ENCODE measurements around the gene RNU6-1.

Gene RNU6-1

DNA sequence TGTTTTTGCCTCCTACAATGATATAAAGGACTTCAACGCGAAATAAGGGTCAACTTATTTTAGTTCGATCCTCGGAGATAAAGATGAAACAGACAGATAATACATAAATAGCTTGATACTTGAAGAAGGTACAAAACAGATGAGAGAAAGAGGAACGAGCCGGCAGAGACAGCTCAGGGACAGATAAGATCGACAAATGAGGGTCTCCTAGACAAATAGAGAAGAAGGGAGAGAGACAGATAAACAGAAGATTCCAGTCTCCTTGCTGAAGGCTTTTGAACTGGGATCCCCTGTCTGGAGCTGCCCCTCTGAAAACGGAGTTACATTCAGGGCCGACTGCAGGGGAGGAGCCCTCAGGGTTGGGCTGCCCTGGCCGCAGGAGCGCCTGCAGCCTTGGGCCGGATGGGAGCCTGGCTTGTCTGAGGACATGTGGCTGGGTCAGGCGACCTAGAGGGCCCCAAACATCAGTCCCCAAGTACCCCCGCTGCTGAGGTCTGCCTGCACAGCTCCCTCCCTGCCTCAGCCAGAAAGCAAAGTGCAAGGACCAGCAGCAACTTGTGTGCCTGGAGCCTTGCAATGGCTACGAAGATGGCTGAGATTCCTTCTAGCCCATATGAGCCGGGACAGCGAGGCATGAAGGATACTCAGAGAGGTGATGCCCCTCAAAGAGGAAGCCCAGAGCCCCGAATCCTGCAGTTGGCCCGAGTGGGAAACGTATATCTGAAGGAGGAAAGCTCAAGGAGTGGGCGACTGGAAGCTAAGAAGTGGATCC, 15.5 kb downstream of the RNU6-1 start:
- no peaks in the 10 kb centered on the region for H3K9me3 ChIP-seq (ENCODE audit: control insufficient read depth, low read length)
- H3K36me3 ChIP-seq (ENCODE audit: control insufficient read depth, insufficient read depth, low read length, severe bottlenecking) = no peaks in the 10 kb centered on the region
- no peak for DNase-seq (ENCODE audit: low read depth)
- H3K27me3 ChIP-seq (replicated peaks; ENCODE audit: control insufficient read depth, insufficient read depth, low read length) = peaks cover 84% of the 10 kb centered on the region
- H3K4me1 ChIP-seq (ENCODE audit: control insufficient read depth, insufficient read depth, low read length) = peaks cover 12% of the 10 kb centered on the region
- no peak overlapping the region for H3K9ac ChIP-seq (ENCODE audit: low read length)
- no peak overlapping the region for H3K4me3 ChIP-seq (ENCODE audit: low read length)

DNA sequence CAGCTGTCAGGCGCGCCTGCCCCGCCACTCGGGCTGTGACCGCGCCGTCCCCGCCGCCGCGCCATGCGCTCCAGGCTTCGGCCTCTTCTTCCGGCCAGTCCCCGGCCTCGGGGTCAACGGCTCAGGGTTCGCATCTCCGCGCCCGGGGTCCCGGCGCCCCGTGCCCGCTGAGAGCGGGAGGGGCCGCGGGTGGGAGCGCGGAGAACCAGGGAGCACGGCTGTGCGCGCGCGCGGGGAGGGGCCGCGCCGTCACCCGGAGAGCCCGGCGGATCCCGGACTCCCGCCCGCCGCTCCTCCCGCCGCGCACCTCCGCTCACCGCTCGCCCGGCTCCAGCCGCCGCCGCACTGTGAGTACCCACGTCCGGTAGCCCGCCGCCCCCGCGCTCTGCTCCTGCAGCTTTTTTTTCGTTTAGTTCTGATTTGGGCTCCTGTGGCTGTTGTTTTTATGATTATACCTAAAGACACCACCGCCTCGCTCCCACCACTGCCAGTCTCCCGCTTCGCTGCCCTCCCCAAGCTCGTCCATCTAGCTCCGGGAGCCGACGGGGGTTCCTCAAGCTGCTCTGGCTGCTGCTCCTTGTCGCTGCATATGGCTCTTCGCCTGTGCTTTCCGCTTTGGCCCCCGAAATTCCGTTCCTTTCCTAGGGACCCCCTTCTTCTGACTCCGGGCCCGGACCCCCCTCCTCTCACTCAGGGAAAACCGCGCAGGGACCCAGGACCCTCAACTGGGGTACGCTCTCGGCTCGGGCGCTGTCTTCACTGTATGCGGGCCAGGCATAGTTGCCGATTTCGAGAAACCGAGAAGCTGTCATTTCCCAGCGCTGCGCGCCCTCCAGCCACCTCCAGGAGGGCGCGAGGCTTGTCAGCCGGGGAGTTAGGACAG, 16.3 kb downstream of the RNU6-1 start:
- Histone ChIP-seq H3K27me3 (replicated peaks; ENCODE audit: control insufficient read depth, insufficient read depth, low read length) (peaks cover 81% of the 10 kb centered on the region), H3K4me3 (ENCODE audit: low read length) (no peak overlapping the region), H3K9me3 (ENCODE audit: control insufficient read depth, low read length) (no peaks in the 10 kb centered on the region), H3K4me1 (ENCODE audit: control insufficient read depth, insufficient read depth, low read length) (peaks cover 12% of the 10 kb centered on the region), H3K36me3 (ENCODE audit: control insufficient read depth, insufficient read depth, low read length, severe bottlenecking) (no peaks in the 10 kb centered on the region), H3K9ac (ENCODE audit: low read length) (no peak overlapping the region)
- DNase-seq (ENCODE audit: low read depth) = no peak

GRCh38 chr15:67822537-67823313, 17.1 kb downstream of the RNU6-1 start:
- no peak overlapping the region for H3K9ac ChIP-seq (ENCODE audit: low read length)
- peaks cover 80% of the 10 kb centered on the region for H3K27me3 ChIP-seq (replicated peaks; ENCODE audit: control insufficient read depth, insufficient read depth, low read length)
- H3K4me1 ChIP-seq (ENCODE audit: control insufficient read depth, insufficient read depth, low read length) = peaks cover 9% of the 10 kb centered on the region
- H3K4me3 ChIP-seq (ENCODE audit: low read length) = no peak overlapping the region
- no peak for DNase-seq (ENCODE audit: low read depth)
- no peaks in the 10 kb centered on the region for H3K9me3 ChIP-seq (ENCODE audit: control insufficient read depth, low read length)
- no peaks in the 10 kb centered on the region for H3K36me3 ChIP-seq (ENCODE audit: control insufficient read depth, insufficient read depth, low read length, severe bottlenecking)

- Histone ChIP-seq H3K9me3 (ENCODE audit: control insufficient read depth, low read length) (peaks cover 2% of the 10 kb centered on the region), H3K27me3 (replicated peaks; ENCODE audit: control insufficient read depth, insufficient read depth, low read length) (peaks cover 78% of the 10 kb centered on the region), H3K9ac (ENCODE audit: low read length) (no peak overlapping the region), H3K36me3 (ENCODE audit: control insufficient read depth, insufficient read depth, low read length, severe bottlenecking) (no peaks in the 10 kb centered on the region), H3K4me3 (ENCODE audit: low read length) (no peak overlapping the region), H3K4me1 (ENCODE audit: control insufficient read depth, insufficient read depth, low read length) (peaks cover 9% of the 10 kb centered on the region)
- no peak for DNase-seq (ENCODE audit: low read depth)
Measured at GRCh38 chr15:67821784-67822440, 17.9 kb downstream of the RNU6-1 start.

DNA sequence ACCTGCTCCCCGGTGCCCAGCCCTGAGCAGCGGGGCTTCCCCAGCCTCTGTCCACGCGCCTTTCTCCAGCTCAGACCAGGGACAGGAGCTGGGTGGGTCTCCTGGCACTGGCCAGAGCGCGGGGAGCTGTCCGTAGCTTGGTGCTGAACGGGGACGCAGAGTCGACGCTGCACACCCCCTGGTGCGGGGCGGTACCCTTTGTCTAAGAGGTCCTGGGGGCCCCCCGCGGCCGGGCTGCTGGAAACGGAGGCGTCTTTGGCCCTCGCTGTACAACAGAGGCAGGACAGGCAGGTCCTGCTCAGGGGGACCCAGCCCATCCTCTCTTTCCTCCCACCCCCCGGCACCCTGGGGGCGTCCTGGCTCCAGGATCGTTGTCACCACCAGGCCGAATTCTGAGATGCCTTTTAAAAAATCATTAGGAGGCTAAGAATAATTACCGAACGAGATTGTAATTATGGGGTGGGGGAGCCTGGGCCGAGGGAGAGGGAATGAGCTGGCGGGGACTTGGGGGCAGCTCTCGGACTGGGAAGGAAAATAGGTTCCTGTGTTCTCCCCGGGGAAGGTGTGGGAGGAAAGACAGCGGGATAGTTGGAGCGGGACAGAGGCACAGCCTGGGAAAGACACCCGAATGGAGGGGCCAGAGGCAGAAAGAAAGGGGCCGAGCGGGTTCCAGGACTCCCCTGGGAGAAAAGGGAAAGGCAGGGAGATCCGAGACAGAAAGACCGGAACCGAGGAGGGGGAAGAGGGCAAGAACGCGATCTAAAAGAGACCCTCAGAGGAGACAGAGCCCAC, 18.7 kb downstream of the RNU6-1 start:
- no peak overlapping the region for H3K9ac ChIP-seq (ENCODE audit: low read length)
- H3K27me3 ChIP-seq (replicated peaks; ENCODE audit: control insufficient read depth, insufficient read depth, low read length) = peaks cover 73% of the 10 kb centered on the region
- H3K36me3 ChIP-seq (ENCODE audit: control insufficient read depth, insufficient read depth, low read length, severe bottlenecking) = no peaks in the 10 kb centered on the region
- peaks cover 9% of the 10 kb centered on the region for H3K4me1 ChIP-seq (ENCODE audit: control insufficient read depth, insufficient read depth, low read length)
- no peak overlapping the region for H3K4me3 ChIP-seq (ENCODE audit: low read length)
- DNase-seq (ENCODE audit: low read depth) = peak; percentile 77
- H3K9me3 ChIP-seq (ENCODE audit: control insufficient read depth, low read length) = peaks cover 9% of the 10 kb centered on the region

- no peak for DNase-seq (ENCODE audit: low read depth)
- H3K4me1 ChIP-seq (ENCODE audit: control insufficient read depth, insufficient read depth, low read length) = peaks cover 6% of the 10 kb centered on the region
- H3K9me3 ChIP-seq (ENCODE audit: control insufficient read depth, low read length) = peaks cover 18% of the 10 kb centered on the region
- H3K9ac ChIP-seq (ENCODE audit: low read length) = no peak overlapping the region
- peaks cover 64% of the 10 kb centered on the region for H3K27me3 ChIP-seq (replicated peaks; ENCODE audit: control insufficient read depth, insufficient read depth, low read length)
- H3K36me3 ChIP-seq (ENCODE audit: control insufficient read depth, insufficient read depth, low read length, severe bottlenecking) = no peaks in the 10 kb centered on the region
- no peak overlapping the region for H3K4me3 ChIP-seq (ENCODE audit: low read length)
Measured at GRCh38 chr15:67820122-67820991, 19.5 kb downstream of the RNU6-1 start.

DNA sequence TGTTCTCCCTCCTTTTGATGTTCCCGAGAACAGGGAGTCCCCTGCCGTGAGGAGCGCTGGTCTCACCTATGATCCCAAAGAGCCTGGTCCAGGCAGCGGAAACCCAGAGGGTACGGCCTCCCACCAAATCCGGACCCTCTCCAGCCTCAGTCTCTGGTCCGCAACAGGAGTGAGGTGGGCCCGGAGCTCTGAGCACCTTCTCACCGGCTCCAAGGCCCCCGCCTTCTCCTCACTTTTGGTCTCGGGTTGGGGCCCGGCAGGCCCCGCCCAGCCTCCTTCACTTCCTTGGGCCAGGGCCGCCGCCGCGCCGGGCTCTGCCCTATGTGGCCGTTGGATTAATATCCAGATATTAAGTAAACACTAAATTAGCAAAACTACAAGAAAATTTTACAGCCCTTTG, 20.2 kb downstream of the RNU6-1 start:
- Histone ChIP-seq H3K36me3 (ENCODE audit: control insufficient read depth, insufficient read depth, low read length, severe bottlenecking) (no peaks in the 10 kb centered on the region), H3K9ac (ENCODE audit: low read length) (no peak overlapping the region), H3K4me1 (ENCODE audit: control insufficient read depth, insufficient read depth, low read length) (peaks cover 6% of the 10 kb centered on the region), H3K9me3 (ENCODE audit: control insufficient read depth, low read length) (peaks cover 19% of the 10 kb centered on the region), H3K27me3 (replicated peaks; ENCODE audit: control insufficient read depth, insufficient read depth, low read length) (peaks cover 60% of the 10 kb centered on the region), H3K4me3 (ENCODE audit: low read length) (no peak overlapping the region)
- no peak for DNase-seq (ENCODE audit: low read depth)

GRCh38 chr15:67818464-67818863, 21.4 kb downstream of the RNU6-1 start:
- Histone ChIP-seq H3K4me3 (ENCODE audit: low read length) (no peak overlapping the region), H3K4me1 (ENCODE audit: control insufficient read depth, insufficient read depth, low read length) (peaks cover 6% of the 10 kb centered on the region), H3K9ac (ENCODE audit: low read length) (no peak overlapping the region), H3K36me3 (ENCODE audit: control insufficient read depth, insufficient read depth, low read length, severe bottlenecking) (no peaks in the 10 kb centered on the region), H3K9me3 (ENCODE audit: control insufficient read depth, low read length) (peaks cover 19% of the 10 kb centered on the region), H3K27me3 (replicated peaks; ENCODE audit: control insufficient read depth, insufficient read depth, low read length) (peaks cover 49% of the 10 kb centered on the region)
- DNase-seq (ENCODE audit: low read depth) = no peak

GRCh38 chr15:67816668-67817067, 23.2 kb downstream of the RNU6-1 start:
- Histone ChIP-seq H3K27me3 (replicated peaks; ENCODE audit: control insufficient read depth, insufficient read depth, low read length) (peaks cover 35% of the 10 kb centered on the region), H3K9me3 (ENCODE audit: control insufficient read depth, low read length) (peaks cover 19% of the 10 kb centered on the region), H3K4me3 (ENCODE audit: low read length) (no peak overlapping the region)

More at GRCh38 chr15:67816668-67817067, 23.2 kb downstream of the RNU6-1 start:
- no peak for DNase-seq (ENCODE audit: low read depth)
- no peak overlapping the region for H3K9ac ChIP-seq (ENCODE audit: low read length)
- H3K4me1 ChIP-seq (ENCODE audit: control insufficient read depth, insufficient read depth, low read length) = peaks cover 6% of the 10 kb centered on the region
- no peaks in the 10 kb centered on the region for H3K36me3 ChIP-seq (ENCODE audit: control insufficient read depth, insufficient read depth, low read length, severe bottlenecking)

Measured in adipocyte (in vitro differentiated cells).